HEK293 (cell line): ENCODE measurements around the gene CEP112.

Source experiments
- CTCF ChIA-PET: fragments of 350-600 bp; formaldehyde crosslinking; extraction: SDS; loops from one replicate; lab custom pipeline; 2021; ENCODE audit warnings: antibody characterized with exemption; lab: Yijun Ruan, JAX
- POLR2A ChIA-PET: fragments of 300-600 bp; formaldehyde crosslinking; extraction: SDS; loops from one replicate; lab custom pipeline; 2020; ENCODE audit warnings: antibody characterized with exemption, inconsistent platforms; lab: Yijun Ruan, JAX
- H3K27ac ChIP-seq: fragments of 200-500 bp; sonication (Bioruptor generic); 2 replicates; pipeline ENCODE4 v1.5.1; 2014; ENCODE audit warnings: low read depth, low read length, control low read depth, inconsistent platforms; ENCODE audit errors: extremely low read depth
- H3K36me3 ChIP-seq, 2 experiments: fragments of 200-500 bp in 1 of 2; sonication (Bioruptor generic) in 1 of 2; 1 replicate in 1 of 2; 2 replicates in 1 of 2; pipeline ENCODE4 v1.5.1; 2014 to 2017; ENCODE audit warnings: inconsistent platforms in 2 of 2, low read length in 2 of 2; ENCODE audit not compliant: control insufficient read depth in 2 of 2, insufficient read depth in 1 of 2
- H3K4me1 ChIP-seq: fragments of 200-500 bp; sonication (Bioruptor generic); 2 replicates; pipeline ENCODE4 v1.5.1; 2014; ENCODE audit warnings: mild to moderate bottlenecking, low read length, inconsistent platforms; ENCODE audit not compliant: control insufficient read depth, insufficient read depth
- H3K4me3 ChIP-seq: 2 replicates; pipeline ENCODE4 v1.5.1; 2011; ENCODE audit warnings: low read depth, mild to moderate bottlenecking, control low read depth, low read length, moderate library complexity
- H3K9me3 ChIP-seq: fragments of 200-500 bp; sonication (Bioruptor generic); 2 replicates; pipeline ENCODE4 v1.5.1; 2014; ENCODE audit warnings: low read depth, low read length, inconsistent platforms; ENCODE audit not compliant: control insufficient read depth, insufficient read depth
- AEBP2 ChIP-seq: fragments of 450-650 bp; formaldehyde crosslinking; IDR thresholded peaks from 2 replicates; pipeline ENCODE4 v1.5.1; 2016; ENCODE audit warnings: missing biosample characterization, missing genetic modification characterization, borderline replicate concordance
- EGR2 ChIP-seq: fragments of 450-650 bp; formaldehyde crosslinking; IDR thresholded peaks from 2 replicates; pipeline ENCODE4 v1.5.1; 2016; ENCODE audit warnings: low read depth, missing biosample characterization, missing genetic modification characterization
- KLF8 ChIP-seq: fragments of 450-650 bp; formaldehyde crosslinking; IDR thresholded peaks from 2 replicates; pipeline ENCODE4 v1.5.1; 2016; ENCODE audit warnings: missing biosample characterization, missing genetic modification characterization
- PRDM1 ChIP-seq: fragments of 450-650 bp; formaldehyde crosslinking; IDR thresholded peaks from 2 replicates; pipeline ENCODE4; 2016; ENCODE audit warnings: missing biosample characterization, missing genetic modification characterization
- ZFHX2 ChIP-seq: fragments of 450-650 bp; formaldehyde crosslinking; conservative IDR thresholded peaks from 2 replicates; pipeline ENCODE4 v1.5.1; 2016; ENCODE audit warnings: missing biosample characterization, missing genetic modification characterization
- ZNF132 ChIP-seq: fragments of 450-650 bp; formaldehyde crosslinking; IDR thresholded peaks from 2 replicates; pipeline ENCODE4 v1.5.1; 2017; ENCODE audit warnings: missing biosample characterization, missing genetic modification characterization, borderline replicate concordance
- ZNF140 ChIP-seq: fragments of 450-650 bp; formaldehyde crosslinking; IDR thresholded peaks from 2 replicates; pipeline ENCODE4 v1.5.1; 2016; ENCODE audit warnings: missing biosample characterization, missing genetic modification characterization
- ZNF175 ChIP-seq: fragments of 450-650 bp; formaldehyde crosslinking; IDR thresholded peaks from 2 replicates; pipeline ENCODE4 v1.5.1; 2016; ENCODE audit warnings: missing biosample characterization, missing genetic modification characterization
- ZNF2 ChIP-seq: fragments of 450-650 bp; formaldehyde crosslinking; IDR thresholded peaks from 2 replicates; pipeline ENCODE4 v1.5.1; 2016; ENCODE audit warnings: missing biosample characterization, missing genetic modification characterization
- ZNF366 ChIP-seq: fragments of 450-650 bp; formaldehyde crosslinking; conservative IDR thresholded peaks from 2 replicates; pipeline ENCODE4 v1.5.1; 2016; ENCODE audit warnings: missing biosample characterization, missing genetic modification characterization
- ZNF404 ChIP-seq: fragments of 450-650 bp; formaldehyde crosslinking; IDR thresholded peaks from 2 replicates; pipeline ENCODE4 v1.5.1; 2017; ENCODE audit warnings: missing biosample characterization, missing genetic modification characterization
- ZNF426 ChIP-seq: fragments of 450-650 bp; formaldehyde crosslinking; IDR thresholded peaks from 2 replicates; pipeline ENCODE4 v1.5.1; 2017; ENCODE audit warnings: missing biosample characterization, missing genetic modification characterization, mild to moderate bottlenecking, inconsistent platforms, moderate library complexity
- ZNF548 ChIP-seq: fragments of 450-650 bp; formaldehyde crosslinking; IDR thresholded peaks from 2 replicates; pipeline ENCODE4 v1.5.1; 2016; ENCODE audit warnings: missing biosample characterization, missing genetic modification characterization
- ZNF549 ChIP-seq: fragments of 450-650 bp; IDR thresholded peaks from 2 replicates; pipeline ENCODE4 v1.5.1; 2018; ENCODE audit warnings: missing biosample characterization, missing genetic modification characterization, mild to moderate bottlenecking, inconsistent platforms, moderate library complexity
- ZSCAN16 ChIP-seq: fragments of 450-650 bp; formaldehyde crosslinking; IDR thresholded peaks from 2 replicates; pipeline ENCODE4 v1.5.1; 2016; ENCODE audit warnings: missing biosample characterization, missing genetic modification characterization
- TF ChIP-seq, protein P1 (sequence below): fragments of 450-650 bp; formaldehyde crosslinking; IDR thresholded peaks from 2 replicates; pipeline ENCODE4 v1.5.1; 2017; ENCODE audit warnings: missing biosample characterization, missing genetic modification characterization
- TF ChIP-seq, protein P2 (sequence below): fragments of 450-650 bp; formaldehyde crosslinking; IDR thresholded peaks from 2 replicates; pipeline ENCODE4 v1.5.1; 2017; ENCODE audit warnings: missing biosample characterization, missing genetic modification characterization
- TF ChIP-seq, protein P3 (sequence below): fragments of 450-650 bp; formaldehyde crosslinking; IDR thresholded peaks from 2 replicates; pipeline ENCODE4 v1.5.1; 2017; ENCODE audit warnings: missing biosample characterization, mild to moderate bottlenecking, missing genetic modification characterization, moderate library complexity
- TF ChIP-seq, protein P4 (sequence below): fragments of 450-650 bp; formaldehyde crosslinking; IDR thresholded peaks from 2 replicates; pipeline ENCODE4 v1.5.1; 2016; ENCODE audit warnings: missing biosample characterization, missing genetic modification characterization

Gene CEP112

GRCh38 chr17:65718601-65719000 is 473.3 kb downstream of the CEP112 start:
- no peak overlapping the region for H3K27ac ChIP-seq
- no peaks in the 10 kb centered on the region for H3K36me3 ChIP-seq
- POLR2A ChIA-PET: interaction anchor here (0.7 kb wide), 1 partner anchor 155 kb away, joined by 4 read pairs; no protein-coding TSS in a partner anchor
- TF ChIP-seq, protein P1, sequence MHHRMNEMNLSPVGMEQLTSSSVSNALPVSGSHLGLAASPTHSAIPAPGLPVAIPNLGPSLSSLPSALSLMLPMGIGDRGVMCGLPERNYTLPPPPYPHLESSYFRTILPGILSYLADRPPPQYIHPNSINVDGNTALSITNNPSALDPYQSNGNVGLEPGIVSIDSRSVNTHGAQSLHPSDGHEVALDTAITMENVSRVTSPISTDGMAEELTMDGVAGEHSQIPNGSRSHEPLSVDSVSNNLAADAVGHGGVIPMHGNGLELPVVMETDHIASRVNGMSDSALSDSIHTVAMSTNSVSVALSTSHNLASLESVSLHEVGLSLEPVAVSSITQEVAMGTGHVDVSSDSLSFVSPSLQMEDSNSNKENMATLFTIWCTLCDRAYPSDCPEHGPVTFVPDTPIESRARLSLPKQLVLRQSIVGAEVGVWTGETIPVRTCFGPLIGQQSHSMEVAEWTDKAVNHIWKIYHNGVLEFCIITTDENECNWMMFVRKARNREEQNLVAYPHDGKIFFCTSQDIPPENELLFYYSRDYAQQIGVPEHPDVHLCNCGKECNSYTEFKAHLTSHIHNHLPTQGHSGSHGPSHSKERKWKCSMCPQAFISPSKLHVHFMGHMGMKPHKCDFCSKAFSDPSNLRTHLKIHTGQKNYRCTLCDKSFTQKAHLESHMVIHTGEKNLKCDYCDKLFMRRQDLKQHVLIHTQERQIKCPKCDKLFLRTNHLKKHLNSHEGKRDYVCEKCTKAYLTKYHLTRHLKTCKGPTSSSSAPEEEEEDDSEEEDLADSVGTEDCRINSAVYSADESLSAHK (tag by site-specific recombination): no peak
- TF ChIP-seq AEBP2 (tag by site-specific recombination) (no peak), PRDM1 (peak; percentile 56; the same call in 1 of the 2 replicates)
- TF ChIP-seq, protein P2, sequence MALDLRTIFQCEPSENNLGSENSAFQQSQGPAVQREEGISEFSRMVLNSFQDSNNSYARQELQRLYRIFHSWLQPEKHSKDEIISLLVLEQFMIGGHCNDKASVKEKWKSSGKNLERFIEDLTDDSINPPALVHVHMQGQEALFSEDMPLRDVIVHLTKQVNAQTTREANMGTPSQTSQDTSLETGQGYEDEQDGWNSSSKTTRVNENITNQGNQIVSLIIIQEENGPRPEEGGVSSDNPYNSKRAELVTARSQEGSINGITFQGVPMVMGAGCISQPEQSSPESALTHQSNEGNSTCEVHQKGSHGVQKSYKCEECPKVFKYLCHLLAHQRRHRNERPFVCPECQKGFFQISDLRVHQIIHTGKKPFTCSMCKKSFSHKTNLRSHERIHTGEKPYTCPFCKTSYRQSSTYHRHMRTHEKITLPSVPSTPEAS: no peak
- TF ChIP-seq, all 188 proteins: peak for 1
- CTCF ChIA-PET: interaction anchor here (0.7 kb wide), 1 partner anchor 25 kb away, joined by 5 read pairs; no protein-coding TSS in a partner anchor
- Histone ChIP-seq H3K4me3 (no peak overlapping the region), H3K4me1 (peaks cover 4% of the 10 kb centered on the region; the same call in 1 of the 2 replicates), H3K9me3 (no peaks in the 10 kb centered on the region)

DNA sequence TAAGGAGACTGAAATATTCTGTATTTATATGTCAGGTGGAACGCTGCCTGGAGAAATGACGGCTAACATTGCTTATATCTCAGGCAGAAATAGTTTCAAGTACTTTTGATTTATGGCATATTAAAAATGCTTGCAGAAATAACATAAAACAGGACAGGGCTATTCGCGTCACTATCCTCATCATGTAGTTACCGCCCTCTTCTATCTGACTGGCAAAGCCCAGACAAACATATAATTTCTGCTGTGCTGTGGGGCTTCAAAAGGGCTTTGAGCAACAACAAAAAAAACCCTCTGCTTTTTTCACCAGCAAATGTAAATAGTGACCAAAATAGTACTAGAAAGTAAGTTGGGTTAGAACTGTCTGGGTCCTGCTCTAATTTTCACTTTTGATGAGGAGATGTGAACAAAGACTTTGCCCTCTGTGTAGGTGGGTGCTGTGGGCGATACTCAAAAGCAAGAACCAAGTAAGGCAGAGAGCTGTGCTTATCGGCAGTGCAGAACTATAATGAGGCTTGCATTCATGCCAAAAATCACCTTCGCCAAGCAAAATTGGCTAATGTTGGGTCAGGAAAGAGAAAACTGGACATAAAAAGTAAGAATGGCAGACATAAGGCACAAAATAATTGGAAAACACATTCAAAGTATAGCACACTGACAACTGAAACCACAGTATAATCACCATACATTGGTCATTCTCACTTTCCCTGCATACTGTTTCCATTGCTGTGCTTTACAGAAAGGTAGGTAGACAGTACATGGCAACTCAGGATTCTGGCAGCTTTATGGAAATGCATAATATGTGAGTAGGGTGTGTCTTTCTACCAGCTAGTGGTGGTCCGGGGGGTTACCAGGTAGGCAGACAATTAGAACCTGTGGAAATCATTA is 479.3 kb downstream of the CEP112 start:
- no peak overlapping the region for H3K27ac ChIP-seq
- CTCF ChIA-PET: interaction anchor here (0.8 kb wide), 1 partner anchor 9 kb away, joined by 3 read pairs; no protein-coding TSS in a partner anchor
- no peaks in the 10 kb centered on the region for H3K36me3 ChIP-seq
- POLR2A ChIA-PET: no interaction called here
- no peaks in the 10 kb centered on the region for H3K9me3 ChIP-seq
- no peak overlapping the region for H3K4me3 ChIP-seq
- no peak for TF ChIP-seq ZSCAN16
- TF ChIP-seq ZNF140: no peak
- TF ChIP-seq EGR2 (tag by site-specific recombination): 0 out of 2 replicates have a peak, but pooled peaks have one; percentile 29
- TF ChIP-seq ZNF549 (tag by site-specific recombination): no peak
- TF ChIP-seq ZFHX2 (tag by site-specific recombination): peak; percentile 73
- TF ChIP-seq, protein P3, sequence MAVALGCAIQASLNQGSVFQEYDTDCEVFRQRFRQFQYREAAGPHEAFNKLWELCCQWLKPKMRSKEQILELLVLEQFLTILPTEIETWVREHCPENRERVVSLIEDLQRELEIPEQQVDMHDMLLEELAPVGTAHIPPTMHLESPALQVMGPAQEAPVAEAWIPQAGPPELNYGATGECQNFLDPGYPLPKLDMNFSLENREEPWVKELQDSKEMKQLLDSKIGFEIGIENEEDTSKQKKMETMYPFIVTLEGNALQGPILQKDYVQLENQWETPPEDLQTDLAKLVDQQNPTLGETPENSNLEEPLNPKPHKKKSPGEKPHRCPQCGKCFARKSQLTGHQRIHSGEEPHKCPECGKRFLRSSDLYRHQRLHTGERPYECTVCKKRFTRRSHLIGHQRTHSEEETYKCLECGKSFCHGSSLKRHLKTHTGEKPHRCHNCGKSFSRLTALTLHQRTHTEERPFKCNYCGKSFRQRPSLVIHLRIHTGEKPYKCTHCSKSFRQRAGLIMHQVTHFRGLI (tag by site-specific recombination): peak; percentile 85
- TF ChIP-seq ZNF548 (tag by site-specific recombination): no peak
- H3K4me1 ChIP-seq: no peaks in the 10 kb centered on the region

GRCh38 chr17:65711671-65712276 is 480.2 kb downstream of the CEP112 start:
- ChIA-PET POLR2A (no interaction called here), CTCF (no interaction called here)
- Histone ChIP-seq H3K36me3 (no peaks in the 10 kb centered on the region), H3K27ac (no peak overlapping the region), H3K4me3 (no peak overlapping the region), H3K4me1 (no peaks in the 10 kb centered on the region), H3K9me3 (no peaks in the 10 kb centered on the region)
- TF ChIP-seq ZNF426 (tag by site-specific recombination) (no peak), ZNF366 (tag by site-specific recombination) (no peak), KLF8 (tag by site-specific recombination) (no peak), ZNF404 (tag by site-specific recombination) (no peak), ZNF175 (tag by site-specific recombination) (no peak), ZNF2 (no peak), ZNF132 (tag by site-specific recombination) (no peak)
- TF ChIP-seq, protein P4, sequence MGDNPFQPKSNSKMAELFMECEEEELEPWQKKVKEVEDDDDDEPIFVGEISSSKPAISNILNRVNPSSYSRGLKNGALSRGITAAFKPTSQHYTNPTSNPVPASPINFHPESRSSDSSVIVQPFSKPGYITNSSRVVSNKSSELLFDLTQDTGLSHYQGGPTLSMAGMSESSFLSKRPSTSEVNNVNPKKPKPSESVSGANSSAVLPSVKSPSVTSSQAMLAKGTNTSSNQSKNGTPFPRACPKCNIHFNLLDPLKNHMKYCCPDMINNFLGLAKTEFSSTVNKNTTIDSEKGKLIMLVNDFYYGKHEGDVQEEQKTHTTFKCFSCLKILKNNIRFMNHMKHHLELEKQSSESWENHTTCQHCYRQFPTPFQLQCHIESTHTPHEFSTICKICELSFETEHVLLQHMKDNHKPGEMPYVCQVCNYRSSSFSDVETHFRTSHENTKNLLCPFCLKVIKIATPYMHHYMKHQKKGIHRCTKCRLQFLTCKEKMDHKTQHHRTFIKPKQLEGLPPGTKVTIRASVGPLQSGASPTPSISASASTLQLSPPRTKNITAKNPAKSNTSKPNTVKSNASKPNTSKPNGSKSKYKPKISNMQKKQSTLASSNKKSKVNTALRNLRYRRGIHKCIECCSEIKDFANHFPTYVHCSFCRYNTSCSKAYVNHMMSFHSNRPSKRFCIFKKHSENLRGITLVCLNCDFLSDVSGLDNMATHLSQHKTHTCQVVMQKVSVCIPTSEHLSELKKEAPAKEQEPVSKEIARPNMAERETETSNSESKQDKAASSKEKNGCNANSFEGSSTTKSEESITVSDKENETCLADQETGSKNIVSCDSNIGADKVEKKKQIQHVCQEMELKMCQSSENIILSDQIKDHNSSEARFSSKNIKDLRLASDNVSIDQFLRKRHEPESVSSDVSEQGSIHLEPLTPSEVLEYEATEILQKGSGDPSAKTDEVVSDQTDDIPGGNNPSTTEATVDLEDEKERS (tag by site-specific recombination): no peak
